Mucosa of gallbladder (tissue), 1 donor: ENCODE data around the gene GSTO2. TPM values are rescaled to one million over a fixed set of nuclear protein-coding genes. Genes with fewer than 3 reads are reported as not detected.

Source experiments
- DNase-seq: peaks from one replicate; pipeline ENCODE4 v3.0.0-alpha.2; 2020; ENCODE audit warnings: low spot score
- total RNA-seq: library from RNA; stranded (reverse); gene quantifications from one replicate; pipeline ENCODE4 v1.2.1, GENCODE V29; 2021
- donor health status: DM: no; HTN: no; CAD: no.

The GSTO2 gene
- total RNA-seq, 1 donor from 2014 or later = 17.2 TPM

DNA sequence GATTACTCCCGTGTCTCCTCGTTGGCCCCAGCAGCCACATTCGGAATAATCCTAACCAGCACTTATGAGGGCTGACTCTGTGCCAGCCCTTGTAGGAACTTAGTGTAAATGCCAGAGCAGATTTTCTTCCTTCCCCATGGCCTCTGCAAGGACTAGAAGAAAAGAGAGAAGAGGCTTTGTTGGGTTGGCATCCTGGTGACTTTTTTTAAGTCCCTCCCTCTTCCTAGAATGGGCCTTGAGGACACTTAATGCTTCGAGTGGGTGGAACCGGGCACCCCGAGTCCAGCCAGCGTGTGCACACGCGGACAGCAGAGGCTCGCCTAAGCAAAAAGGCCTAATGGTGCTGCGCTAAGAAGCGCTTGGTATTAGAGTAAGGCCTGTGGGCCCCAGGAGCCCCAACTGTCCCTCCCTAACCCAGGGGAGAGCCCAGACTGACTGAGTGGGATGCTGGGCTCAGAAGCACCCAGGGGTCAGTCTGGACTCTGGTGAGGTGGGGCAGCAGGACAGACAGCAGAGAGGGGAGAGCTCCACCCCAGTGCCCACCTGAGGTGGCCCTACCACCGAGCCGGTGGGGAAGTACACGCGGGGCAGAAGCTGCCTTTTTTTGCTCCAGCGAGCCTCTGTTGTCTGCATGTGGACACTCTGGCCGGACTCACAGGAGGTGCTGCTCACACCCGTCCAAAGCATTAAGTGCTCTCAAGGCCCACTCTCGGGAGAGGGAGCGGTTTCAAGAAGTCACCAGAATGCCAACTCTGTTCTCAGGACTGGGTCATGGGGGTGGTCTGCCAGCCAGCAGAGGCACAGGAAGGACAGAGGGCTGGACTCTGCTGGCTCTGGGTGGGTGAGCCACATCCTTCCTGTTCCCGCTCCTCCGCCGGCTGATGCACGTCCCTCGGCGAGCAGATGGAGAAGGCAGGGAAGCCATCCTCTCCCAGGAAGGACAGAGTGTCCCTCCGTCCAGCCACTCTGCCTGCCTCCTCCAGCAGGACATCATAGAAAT lies 56.8 kb downstream of the GSTO2 start:
- no peak for DNase-seq

DNA sequence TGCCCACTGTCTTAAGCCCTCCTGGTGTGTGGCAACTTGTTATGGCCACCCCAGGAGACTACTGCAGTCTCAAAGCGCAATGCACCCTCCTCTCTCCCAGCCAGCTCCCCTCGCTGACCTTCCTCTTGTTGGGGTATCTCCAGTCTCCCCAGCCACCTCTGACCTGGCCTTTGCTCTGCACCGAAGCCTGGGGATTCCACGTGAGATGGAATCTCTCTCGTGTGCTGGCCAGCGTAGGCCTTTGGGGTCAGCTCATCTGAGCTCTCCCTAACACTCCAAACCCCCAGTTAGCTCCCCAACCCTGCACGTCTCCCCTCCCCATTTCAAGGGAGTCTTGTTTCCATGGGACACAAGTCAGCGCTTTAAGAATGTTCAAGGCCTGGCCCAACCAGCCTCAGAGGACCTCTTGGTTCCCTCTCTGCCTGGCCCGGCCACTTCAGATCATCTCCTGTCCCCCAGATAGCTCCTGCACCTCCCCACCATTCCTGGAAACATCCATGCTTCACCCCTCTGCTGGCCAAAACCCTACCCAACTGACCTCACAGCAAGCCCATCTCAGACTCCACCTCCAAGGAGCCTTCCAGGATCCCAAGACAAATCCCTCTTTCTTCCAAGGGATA lies 58.1 kb downstream of the GSTO2 start:
- DNase-seq = no peak

DNA sequence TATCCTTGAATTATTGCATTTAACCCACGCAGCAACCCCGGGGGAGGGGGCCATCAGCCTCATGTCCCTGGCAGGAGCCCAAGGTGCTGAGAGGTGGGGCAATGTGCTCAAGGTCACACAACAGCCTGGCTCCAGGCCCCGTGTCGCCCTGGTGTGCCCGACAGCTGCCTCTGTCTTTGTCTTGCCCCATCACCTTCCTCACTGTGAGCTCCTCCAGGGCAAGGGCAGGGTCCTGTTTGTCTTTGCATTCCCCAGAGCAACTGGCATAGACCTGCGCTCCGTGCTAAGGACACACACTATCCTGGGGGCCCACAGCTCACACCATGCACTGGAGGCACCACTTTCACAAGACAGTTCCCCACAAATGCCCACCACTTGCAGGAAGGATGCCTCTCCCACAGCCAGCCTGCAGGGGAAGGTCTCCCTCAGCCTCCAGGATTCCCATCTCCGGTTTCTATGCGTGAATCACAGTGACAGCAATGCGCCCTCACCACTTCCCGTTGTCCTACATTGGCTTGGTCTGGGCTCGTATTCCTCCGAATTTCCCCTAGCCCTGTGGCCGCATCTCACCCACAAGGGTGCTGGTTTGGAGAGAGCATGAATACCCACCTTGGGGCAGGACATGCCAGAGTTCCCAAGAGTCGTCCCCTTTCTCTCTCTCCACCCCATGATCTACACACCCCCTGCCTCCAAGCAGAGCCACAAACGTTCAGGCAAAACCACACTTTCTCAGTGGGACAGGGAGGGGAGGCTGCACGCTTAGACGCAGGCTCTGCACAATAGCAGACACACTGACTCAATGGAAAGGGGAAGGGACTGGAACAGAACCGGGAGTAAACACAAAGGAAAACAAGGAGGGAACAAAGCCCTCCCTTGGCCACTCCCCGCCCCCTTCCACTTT lies 59.0 kb downstream of the GSTO2 start:
- DNase-seq = no peak

DNA sequence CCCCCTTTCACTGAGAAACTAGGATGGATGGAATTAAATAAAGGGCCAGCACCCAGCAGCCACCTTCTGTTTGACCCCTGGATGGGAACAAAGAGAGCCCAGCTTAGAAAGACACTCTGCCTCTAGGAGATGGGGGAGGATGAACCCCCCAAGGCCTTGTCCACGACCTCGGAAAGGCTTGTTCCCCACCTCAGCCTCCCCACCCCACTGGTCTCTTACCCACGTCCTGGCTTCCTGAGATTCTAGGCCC lies 59.6 kb downstream of the GSTO2 start:
- DNase-seq = no peak

DNA sequence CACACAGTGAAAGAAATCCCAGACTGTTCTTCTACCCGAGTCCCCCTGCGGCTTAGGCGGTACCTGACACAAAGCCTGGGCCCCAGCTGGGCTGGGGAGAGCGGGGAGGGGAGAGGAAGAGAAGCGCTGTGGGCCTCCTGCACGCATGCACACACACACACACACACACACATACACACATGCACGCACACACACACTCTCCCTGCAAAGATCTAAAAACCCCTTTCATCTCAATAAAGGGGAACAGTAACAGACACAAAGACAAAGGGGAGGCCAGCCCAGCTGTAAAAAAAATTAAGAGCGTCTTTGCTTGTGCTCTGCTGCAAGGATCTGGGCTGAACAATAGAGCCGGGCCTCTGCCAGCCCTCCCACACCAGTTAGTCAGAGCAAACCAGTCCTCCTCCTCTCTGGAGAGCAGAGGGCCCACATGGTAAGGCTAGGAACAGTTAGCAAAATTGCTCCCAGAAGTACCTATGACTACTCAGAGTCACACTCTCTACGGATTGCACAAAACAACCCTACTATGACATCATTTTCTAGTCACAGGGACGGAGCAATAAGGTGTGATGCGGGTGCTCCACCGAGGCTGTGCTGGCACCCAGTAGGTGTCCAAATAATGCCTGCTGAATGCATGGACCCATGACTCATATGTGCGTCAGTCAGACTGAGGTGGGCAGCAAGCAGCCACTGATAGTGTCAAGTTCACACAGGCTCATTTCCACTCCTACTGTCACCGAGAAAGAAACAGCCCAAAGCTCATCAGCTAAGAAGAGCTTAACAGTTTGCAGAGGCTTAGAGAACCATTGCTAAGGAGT lies 60.1 kb downstream of the GSTO2 start:
- DNase-seq = no peak

DNA sequence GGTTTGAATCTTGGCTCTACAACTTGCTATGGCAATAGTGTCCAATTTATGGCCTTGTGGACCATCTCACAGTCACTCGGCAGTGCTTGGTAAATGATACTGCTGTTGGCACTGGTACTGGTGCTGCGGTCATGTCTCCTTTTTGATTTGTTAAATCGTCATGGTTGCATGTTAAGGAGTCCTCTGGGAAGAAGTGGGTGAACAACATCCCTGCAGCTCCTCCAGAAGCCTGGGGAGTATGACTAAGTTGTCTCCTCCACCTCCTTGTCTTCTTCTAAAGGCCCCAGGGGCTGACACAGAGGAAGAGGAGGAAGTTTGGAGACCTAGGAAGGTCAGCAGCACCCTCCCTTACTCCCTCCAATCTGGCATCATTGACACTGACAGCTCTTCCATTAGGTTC lies 60.8 kb downstream of the GSTO2 start:
- DNase-seq = no peak

DNA sequence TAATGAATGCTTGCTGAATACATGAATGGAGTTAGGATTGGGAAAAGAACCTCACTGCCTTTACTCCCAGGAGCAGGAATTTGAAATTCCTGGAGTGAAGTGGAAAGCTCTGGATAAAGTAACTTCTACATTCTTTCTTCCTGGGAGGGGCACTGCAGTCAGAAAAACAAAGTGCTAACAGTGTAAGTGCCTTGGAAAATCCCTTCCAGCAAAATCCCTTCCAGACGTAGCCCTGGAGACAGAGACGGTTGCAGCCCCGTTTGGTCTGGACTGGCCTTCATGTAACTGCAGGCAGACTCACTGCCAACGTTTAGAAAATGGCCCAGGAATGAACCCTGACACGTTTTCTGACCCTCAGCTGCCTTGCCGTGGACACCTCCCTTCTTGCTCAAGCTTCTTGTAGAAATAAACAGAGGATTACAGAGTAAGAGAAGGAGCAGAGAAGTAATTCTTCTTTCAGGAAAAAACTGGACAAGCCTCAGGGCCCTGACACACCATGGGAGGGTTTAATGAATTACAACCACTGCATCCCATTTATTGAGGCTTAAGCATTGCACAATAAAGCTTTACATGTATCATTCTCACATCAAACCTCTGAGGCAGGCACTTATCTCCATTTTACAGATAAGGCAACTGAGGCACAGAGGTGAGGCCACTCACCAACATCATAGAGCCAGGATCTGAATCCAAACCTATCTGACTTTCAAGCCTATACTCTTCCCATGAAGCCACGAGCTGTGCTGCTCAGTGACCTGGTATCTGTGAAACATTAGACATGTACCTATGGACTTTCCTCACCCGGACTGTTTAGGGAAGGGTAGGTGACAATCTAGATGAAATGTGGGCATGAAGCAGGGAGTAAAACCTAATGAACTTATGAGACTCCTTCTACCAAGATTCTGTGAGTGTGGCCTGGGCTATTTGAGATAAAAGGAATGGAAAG lies 61.5 kb downstream of the GSTO2 start:
- DNase-seq = peak; percentile 67

DNA sequence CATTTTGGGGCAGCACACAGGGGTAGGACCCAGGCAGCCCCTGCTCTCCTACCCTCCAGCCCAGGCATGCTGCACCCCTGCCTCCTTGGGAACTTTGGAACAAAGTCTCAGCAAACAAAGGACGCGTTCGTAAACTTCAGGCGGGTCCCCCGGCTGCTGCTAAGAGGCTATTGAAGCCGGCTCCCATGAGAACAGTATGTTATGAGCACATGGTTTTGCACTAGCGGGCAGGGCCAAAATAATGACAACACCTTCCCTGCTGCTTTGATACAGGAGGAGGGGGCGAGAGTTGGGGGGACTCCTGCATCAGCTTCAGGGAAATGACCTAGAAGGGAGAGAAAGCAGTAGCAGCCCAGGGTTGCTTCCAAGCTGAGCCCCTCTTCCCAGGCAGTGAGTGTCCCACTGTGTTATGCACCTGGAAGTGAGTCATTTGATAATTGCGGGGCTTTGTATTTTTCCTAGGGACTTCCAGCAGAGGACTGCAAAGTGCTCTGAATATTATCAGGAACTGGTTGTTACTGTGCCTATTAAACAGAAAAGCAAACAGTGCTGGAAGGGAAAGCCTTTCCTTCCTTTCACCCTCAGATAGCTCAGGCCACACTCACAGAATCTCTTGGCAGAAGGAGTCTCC lies 62.3 kb downstream of the GSTO2 start:
- no peak for DNase-seq

DNA sequence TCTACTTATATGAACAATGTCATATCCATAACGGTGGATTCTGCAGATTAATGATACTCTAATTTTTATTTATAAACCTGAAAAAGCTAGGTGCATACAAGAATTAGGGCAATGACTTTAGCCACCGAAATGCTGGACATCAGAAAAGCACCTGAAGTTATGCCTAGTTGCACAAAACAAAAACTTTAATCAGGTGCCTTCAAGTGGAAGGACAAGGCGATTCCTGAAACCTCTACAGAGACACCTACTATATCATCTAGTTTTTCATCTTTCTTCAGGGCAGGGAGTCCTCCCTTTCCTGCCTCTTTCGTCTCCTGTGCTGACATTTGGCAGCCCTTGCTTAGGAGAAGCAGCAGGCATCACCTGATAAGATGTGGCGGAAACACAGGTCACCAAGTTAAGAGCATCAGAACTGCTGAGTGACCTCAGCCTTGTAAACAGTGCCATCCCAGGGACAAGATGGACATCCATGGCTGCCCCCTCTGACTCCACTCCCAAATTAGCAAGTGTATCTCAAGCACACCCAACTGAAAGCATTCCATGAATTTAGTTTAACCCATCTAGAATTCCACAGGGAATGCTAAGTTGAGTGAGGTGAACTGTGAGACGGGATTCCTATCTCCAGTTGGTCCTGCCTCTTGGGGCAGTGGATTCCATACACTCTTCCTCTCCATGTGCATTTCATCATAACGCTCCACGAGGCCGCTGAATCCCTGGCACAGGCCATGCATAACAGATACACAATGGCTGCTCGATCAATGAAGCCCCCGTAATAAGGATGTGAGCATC lies 63.5 kb downstream of the GSTO2 start:
- no peak for DNase-seq

DNA sequence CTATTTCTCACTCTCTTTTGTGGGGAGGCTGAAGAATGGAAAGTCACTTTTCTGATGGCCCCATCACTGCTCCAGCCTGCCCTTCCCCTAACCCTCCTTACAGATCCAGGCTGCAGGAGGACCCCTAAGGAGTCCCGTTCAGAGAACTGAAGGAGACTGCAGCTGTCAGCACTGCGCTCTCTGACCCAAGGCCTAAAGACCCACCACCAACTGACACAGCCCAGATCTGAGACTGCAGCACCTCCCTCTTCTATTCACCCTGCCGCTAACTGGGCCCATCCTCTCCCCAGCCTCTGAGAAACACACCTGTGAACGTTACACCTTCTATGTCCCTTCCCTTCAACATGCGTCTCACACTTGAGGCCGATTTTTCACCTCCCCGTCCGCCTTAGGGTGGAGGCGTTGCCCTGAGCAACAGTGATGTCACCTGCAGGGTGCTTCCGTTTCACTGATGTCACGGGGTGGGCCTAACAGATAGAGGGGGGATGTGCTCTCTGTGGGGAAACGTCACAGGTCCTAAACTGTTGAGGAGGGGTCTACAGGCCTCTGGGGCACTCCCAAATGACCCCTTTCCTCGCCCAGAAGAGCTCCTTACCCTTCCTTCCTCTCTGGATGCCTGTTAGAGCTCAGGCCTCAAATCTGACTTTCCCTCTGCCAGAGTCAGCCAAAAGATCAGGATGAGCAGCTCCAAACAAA lies 64.2 kb downstream of the GSTO2 start:
- DNase-seq = no peak

DNA sequence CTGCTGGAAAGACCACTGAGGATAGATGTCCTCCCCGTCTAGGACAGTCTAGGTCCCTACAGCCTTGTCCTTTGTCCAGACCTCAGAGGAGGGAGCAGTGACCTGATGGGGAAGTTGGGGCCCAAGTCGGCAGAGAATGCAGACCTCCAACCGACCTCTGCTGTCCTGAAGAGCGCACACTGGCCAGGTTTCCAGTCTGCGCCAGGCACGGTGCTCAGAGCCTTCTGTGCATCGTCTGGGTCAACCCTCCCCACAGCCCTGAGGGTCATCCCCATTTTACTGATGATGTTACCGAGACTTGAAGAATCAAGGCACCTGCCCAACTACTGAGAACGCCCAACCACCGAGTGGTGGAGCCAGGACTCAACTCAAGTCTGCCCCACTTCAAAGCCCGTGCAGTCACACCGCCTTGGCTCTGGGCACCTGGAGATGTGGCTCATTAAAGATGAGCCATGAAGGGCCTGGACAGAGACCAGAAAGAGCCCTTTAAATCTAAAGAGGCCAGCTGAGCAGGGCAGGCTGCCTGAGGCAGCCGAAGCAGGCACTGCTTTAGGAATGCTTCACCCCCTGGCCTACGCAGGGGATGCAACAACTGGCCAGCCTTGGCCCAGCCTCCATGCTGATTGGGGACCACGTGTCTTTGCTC lies 64.9 kb downstream of the GSTO2 start:
- DNase-seq = no peak

DNA sequence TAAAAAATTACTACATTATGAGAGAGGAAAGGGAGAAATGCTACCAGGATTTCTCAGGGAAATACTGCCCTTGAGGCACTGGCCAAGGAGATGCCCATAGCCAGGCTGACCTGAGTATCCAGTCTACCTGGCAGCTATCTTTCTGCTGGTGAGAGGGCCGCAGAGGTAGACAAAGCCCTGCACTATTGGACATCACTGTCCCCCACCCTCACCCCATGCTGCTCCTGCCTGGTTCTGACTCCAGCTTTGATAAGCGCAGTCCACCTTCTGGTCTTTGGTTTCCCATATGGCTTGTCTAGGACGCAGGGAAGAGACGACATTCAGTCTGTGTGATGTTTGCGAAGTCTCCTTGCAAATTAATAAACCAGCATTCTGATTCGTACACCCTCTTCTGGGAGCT lies 65.6 kb downstream of the GSTO2 start:
- no peak for DNase-seq

DNA sequence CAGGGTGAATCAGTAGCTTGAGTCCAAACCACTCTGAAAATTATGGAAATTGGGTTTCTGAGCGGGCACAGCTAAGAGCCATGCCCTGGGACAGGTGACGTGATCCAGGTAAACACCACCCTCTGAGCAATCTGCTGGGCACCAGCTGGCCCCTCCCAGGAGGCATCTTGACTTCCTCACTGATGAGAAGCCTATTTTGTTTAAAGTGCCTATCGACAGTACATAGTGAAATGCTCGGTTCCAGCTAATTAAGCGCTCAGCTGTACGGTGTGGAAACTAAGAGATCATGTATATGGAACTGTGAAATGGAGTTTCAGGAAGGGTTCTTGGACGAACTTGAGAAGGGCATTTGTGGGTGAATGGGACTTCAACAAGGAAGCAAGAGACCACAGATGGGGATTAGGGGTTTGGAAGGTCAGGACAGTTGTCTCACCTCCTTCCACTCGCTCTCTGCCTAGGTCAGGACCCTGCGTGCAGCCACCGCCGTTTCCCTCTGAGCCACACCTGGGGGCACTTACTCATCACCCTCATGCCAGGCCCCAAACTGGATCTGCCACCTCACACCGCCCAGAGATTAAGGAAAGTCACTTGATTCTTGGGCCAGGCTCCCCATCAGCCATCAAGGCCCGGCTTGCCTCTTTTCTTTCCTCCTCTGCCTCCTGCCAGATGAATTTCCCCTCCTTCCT lies 66.1 kb downstream of the GSTO2 start:
- no peak for DNase-seq

DNA sequence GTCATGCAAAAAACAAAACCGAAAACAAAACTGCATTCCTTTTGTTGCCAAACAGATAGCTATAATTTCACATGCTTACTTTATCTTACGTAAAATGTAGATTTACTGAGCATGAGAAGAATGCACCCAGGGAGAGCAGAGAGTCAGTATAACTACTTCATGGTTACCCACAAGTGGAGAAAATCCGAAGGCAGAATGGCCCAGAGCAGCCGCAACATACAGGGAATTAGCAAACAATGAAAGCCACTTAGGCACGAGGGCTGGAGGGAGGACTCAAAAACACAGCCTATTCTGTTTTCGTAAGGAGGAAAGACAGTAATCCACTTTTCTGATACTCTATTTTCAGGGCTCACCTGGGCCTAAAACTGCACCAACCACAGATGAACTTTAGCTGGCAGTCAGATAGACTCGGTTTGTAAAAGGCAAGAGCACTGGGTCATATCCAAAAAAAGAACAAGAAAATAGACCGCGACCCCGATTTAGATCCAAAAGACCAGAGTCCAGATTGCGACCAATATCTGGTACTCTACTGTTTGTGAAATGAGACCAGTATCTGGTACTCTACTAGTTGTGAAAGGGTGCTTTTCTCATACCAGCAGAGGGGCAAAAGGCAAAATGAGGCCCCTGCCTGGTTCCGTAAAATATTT lies 68.0 kb downstream of the GSTO2 start:
- DNase-seq = no peak

DNA sequence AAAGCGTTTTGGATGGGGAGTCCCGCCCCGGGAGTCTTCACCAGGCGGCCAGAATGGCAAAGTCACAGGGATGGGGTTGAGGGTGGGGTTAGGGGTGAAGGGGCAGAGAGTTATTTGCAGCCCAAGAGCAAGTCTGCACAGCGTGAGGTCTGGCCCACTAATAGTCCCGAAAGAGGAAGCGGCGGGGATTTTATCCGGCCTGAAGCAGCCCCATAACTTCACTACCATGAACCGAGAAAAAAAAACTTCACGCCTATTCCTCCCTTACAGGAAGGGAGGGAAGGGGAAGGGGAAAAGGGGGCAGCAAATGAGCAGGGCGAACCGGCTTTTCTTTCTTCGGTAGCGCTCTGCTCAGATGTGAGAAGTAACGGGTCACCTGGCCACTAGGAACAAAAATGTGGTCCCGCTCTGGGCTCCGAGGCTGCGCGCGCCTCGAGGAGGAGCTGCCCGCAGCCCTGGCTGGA lies 68.6 kb downstream of the GSTO2 start:
- no peak for DNase-seq

DNA sequence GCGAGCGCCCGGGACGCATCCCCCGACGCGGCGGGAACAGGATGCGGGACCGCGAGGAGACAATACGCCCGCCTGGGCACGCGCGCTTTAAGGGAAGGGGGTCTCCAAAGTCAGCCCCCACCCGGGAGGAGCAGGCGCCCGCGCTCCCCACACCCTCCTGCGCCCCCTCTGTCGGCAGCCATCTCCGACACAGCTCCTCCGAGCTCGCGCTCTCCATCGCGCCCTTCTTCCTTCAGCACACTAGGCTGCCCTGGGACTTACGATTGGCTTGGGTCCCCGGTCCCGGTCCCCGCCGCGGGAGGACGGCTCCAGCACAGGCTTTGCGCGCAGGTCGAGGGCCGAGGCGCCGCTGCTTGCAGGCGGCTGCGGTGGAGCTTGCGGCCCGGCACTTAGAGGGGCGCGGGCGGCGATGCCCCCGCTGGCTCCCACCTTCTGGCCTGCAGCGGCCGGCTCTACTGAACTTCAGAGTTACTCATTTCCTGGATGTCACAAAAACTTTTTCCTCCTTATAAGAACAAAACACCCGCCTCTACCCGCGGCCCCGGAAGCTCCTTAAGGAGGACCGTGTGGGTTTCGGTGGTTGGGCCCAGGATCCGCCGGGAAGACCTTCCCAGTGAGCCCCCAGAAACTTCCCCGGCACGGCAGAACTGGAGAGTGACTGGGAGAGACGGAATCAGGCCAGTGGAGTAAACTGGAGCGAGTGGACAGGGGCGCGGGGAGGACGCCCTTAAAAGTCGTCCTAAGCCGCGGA lies 69.2 kb downstream of the GSTO2 start, which contains the start of gene ITPRIP:
ITPRIP (minus strand) TSS at position 481 of the 751 bp plus-strand sequence. CDS start 22,414 bp downstream, outside the sequence.
- DNase-seq = peak; percentile 69
